HT-29 (cell line): ENCODE data around the gene EP400. TPM values are rescaled to one million over a fixed set of nuclear protein-coding genes. Genes with fewer than 3 reads are reported as not detected.

Experiments used
- DNase-seq: peaks from one replicate; pipeline ENCODE4 v3.0.0-alpha.2; 2015; ENCODE audit warnings: low spot score
- total RNA-seq: library from RNA; depleted of rRNA; stranded (reverse); fragments of >200 nt; shearing (Covaris generic); gene quantifications from 2 replicates; pipeline ENCODE4 v1.2.3, GENCODE V29; 2014; rRNA removed

EP400 gene, protein sequence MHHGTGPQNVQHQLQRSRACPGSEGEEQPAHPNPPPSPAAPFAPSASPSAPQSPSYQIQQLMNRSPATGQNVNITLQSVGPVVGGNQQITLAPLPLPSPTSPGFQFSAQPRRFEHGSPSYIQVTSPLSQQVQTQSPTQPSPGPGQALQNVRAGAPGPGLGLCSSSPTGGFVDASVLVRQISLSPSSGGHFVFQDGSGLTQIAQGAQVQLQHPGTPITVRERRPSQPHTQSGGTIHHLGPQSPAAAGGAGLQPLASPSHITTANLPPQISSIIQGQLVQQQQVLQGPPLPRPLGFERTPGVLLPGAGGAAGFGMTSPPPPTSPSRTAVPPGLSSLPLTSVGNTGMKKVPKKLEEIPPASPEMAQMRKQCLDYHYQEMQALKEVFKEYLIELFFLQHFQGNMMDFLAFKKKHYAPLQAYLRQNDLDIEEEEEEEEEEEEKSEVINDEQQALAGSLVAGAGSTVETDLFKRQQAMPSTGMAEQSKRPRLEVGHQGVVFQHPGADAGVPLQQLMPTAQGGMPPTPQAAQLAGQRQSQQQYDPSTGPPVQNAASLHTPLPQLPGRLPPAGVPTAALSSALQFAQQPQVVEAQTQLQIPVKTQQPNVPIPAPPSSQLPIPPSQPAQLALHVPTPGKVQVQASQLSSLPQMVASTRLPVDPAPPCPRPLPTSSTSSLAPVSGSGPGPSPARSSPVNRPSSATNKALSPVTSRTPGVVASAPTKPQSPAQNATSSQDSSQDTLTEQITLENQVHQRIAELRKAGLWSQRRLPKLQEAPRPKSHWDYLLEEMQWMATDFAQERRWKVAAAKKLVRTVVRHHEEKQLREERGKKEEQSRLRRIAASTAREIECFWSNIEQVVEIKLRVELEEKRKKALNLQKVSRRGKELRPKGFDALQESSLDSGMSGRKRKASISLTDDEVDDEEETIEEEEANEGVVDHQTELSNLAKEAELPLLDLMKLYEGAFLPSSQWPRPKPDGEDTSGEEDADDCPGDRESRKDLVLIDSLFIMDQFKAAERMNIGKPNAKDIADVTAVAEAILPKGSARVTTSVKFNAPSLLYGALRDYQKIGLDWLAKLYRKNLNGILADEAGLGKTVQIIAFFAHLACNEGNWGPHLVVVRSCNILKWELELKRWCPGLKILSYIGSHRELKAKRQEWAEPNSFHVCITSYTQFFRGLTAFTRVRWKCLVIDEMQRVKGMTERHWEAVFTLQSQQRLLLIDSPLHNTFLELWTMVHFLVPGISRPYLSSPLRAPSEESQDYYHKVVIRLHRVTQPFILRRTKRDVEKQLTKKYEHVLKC (N-terminal part only)
- 8.3 and 12.2 TPM in 2 replicates for total RNA-seq

- DNase-seq, result peak; percentile 94
These were observed at the start of gene EP400 for GRCh38 chr12:131949431-131950181. Gene EP400, plus strand, starts transcription at chr12:131949942. Its CDS starts 10,678 bp downstream, at chr12:131960620.

DNA sequence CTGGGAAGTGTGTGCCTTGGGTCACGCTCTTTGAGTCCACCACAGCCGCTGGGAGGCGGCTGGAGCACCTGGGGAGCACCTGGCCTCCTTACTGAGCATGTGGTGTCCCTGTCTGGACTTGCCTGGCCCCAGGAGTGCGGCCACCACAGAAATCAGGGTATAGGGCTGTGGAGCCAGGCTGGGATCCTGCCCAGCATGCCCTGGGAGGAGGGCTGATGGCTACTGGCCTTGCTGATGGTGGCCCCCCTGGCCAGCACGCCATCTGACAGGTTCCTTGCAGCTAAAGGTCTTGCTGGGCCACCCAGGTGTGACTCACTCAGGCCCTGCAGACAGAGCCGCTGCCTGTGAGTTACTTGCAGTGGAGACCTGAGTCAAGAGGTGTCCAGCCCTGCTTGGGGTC, 49.3 kb upstream of the EP400 start:
- no peak for DNase-seq

- DNase-seq, result peak; percentile 45
These were observed 48.1 kb upstream of the EP400 start for GRCh38 chr12:131901431-131902331.

DNA sequence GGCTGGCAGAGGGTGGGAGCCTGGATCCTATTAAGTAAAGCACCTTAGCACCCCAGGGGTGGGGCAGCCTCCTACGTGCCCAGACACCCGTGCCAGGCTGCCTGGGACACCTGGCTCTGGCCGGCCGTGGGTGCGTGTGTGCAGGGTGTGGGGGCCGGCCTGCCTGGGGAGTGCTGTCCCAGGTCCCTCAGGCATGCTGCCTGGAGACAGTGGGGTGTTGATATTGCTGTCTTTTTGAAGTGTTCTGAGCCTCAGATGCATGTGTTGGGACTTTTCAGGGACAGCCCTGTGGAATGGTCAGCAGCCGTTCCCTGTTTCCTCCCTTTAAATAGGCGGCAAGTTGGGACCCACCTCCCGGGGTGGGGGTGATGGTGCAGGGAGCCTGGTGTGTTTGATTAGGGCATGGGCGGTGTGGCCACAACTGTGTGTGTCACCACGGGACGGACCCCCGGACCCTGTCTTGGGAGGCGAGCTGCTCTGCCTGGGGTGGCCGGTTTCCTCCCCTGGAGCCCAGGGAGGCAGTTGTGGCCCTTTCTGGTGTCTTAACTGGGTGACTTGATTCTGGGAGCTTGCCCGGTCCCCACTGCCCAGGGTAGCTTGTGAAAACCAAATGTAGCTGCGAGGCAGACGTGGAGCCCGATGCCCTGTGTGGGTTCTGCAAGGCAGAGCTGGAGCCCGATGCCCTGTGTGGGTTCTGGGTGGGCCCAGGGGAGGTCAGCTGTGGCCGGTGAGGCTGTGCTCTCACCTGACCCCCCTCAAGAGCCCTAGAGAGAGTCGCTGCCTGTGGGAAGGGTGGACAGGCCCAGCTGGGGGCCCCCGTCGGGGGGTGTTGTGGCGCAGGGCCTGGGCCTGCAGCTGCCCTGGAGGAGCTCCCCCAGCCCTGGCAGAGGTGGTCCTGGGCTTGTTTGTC, 47.2 kb upstream of the EP400 start:
- no peak for DNase-seq

GRCh38 chr12:131903270-131904255, 46.2 kb upstream of the EP400 start:
- DNase-seq, result no peak

- no peak for DNase-seq
These were observed 45.4 kb upstream of the EP400 start for GRCh38 chr12:131904346-131904745.

DNA sequence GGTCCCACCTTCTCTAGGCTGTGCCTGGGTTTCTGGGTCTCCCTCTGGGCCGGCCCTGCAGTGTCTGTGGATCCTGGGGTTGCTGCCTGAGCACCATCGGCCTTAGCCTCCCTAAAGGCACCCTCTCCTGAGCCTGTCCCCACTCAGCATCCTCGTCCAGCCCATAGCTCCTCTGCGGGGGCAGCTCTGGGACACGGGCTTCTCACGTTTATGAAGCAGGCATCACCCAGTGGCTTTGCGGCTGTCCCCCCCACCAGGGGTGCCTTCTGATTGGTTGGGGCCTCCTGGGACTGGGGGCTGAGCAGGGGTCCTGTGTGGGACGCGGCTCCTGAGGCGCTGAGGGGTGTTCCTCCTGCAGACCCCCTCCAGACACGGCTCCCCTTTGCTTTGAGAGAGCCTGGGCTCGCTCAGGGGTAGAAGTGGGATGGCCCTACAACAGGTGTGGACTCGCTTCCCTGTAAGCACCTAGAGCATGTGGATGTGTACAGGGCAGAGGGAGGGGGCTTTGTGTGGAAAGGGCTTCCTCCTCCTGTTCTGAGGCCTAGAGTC, 44.6 kb upstream of the EP400 start:
- no peak for DNase-seq

DNA sequence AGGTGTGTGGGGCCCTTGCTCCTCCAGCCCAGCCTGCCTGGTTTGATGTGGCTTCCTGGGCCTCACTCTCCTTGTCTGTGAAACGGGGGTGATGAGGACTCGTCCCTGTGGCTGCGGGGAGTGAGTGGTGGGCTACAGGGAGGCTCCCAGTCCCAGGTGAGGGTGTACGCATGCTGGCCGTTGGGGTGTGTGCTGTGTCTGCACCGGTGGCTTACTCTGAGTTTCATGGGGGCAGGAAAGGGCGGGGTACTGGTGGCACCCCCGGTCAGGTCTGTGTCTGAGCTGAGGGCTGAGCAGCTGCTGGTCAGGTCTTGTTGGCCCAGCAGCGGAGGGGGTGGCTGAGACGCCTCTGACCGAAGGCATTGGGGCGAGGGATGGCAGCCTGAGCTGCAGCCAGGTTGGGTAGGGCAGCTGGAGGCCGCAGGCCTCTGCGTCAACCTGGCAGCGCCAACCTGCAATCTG, 44.1 kb upstream of the EP400 start:
- no peak for DNase-seq

DNA sequence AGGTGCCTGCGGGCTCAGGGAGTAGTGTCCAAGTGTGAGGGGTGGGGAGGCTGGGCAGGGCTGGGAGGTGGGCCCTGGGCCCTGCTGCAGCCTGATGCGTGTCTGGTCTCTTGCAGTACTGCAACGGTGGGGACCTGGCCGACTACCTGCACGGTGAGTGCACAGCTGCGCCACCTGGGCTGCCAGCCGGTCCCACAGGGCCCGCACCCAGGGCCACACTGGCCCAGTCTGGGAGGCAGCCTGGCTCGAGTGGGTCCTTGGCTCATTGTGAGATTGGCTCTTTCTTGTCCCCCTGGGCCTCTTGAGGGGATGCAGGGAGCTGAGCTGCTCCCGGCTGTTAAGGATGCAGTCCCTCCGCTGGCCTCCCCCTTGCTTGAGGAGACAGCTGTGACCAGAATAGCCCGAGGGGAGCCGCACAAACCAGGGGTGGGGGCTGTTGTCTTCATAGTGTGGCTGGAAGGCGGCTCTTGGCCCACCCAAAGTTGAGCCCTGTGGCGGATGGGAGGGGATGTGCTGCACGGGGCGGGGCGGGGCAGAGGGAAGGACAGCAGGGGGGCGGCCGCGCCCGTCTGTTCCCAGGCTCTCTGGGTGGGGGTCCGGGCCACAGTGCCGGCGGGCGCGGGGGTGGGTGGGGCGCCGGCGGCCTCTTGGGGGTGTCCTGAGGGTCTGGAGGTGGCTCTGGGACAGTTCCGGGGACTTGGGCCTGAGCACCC, 42.2 kb upstream of the EP400 start:
- no peak for DNase-seq

DNA sequence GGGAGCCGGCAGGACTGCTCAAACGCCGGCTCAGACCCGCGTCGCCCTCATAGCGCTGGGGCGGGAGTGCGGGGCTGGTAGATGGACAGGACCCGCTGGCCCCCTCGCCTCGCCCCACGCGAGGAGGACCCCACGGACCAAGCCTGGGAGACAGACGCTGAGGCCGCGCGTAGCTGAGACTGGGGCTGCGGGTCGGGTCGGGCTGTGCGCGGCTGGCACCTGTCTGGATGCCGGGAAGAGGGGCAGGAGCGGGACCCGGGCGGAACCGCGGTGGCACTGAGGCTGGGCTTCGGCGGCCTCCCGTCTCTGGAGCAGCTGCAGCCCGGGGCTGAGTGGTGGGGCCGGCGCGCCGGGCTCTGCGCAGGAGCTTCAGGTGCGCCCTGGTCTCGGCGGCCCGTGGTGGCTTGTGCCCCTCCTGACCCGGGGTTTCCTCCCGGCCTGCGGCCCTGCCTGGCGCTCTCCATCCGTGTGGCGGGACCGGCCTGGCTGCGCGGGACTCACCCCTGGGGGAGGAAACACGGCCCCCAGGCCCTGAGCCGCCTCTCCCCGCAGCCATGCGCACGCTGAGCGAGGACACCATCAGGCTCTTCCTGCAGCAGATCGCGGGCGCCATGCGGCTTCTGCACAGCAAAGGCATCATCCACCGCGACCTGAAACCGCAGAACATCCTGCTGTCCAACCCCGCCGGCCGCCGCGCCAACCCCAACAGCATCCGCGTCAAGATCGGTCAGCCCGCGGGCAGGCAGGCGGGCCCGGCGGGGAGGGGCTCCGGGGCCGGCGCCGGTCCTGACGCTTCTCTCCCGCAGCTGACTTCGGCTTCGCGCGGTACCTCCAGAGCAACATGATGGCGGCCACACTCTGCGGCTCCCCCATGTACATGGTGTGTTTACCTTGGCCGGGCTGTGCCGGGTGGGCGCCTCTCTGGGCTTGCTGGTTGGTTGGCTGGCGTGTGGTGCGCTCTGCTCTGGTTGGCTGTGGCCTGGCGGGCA, 41.4 kb upstream of the EP400 start:
- no peak for DNase-seq

- DNase-seq, result no peak
These were observed 40.5 kb upstream of the EP400 start for GRCh38 chr12:131909081-131909751.

DNA sequence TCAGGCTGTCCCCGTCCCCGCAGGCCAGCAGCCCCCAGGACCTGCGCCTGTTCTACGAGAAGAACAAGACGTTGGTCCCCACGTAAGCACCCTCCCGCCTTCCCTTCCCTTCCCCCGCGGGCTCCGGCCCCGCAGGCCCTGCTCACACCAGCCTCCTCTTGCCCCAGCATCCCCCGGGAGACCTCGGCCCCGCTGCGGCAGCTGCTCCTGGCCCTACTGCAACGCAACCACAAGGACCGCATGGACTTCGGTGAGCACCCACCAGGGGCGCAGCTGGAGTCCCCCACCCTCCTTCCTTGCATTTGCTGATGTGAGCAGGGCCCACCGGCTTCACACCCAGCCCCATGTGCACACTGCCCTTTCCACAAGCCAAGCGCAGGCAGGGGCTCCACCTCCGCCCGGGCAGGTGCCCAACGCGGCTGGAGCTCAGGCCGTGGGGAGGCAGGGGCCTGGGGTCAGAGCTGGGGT, 40.0 kb upstream of the EP400 start:
- DNase-seq, result no peak

DNA sequence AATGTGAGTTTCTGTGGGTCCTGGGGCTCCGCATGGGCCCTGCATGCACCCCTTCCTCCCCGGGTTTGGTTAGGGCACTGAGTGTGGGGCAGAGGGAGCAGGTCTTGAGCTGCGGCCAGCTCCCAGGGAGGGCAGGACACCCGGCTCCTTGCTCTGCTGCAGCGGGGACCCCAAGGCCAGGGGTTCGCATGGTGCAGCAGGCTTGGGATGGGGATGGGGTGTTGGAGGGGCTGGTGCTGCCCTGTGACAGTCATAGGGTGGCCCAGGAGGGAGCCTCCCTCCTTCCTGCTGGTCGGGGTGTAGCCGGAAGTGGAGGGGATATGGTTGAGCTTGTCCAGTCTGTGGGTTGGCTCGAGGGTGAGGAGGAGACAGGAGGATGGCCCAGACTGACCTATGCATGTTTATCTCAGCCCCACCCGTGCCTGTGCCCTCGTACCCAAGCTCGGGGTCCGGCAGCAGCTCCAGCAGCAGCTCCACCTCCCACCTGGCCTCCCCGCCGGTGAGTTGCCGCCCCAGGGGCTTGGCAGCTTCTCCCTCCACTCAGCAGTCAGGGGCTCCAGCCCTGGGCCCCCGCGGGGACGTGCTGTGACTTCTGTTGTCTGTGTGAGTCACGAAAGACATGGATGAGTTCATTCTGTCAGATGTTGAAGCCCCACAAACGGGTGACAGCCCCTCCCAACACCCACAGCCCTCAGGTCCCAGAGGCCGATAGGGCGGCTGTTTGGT, 39.3 kb upstream of the EP400 start:
- no peak for DNase-seq
